HG03442 (cell line): ENCODE measurements around the gene PPP1R1B.

Experiments used
- ATAC-seq: cut with Tn5 transposase; IDR thresholded peaks from one replicate; pipeline ENCODE4 v1.9.1; 2021; ENCODE audit warnings: mild to moderate bottlenecking, moderate library complexity; ENCODE audit not compliant: unreplicated experiment

Gene PPP1R1B

DNA sequence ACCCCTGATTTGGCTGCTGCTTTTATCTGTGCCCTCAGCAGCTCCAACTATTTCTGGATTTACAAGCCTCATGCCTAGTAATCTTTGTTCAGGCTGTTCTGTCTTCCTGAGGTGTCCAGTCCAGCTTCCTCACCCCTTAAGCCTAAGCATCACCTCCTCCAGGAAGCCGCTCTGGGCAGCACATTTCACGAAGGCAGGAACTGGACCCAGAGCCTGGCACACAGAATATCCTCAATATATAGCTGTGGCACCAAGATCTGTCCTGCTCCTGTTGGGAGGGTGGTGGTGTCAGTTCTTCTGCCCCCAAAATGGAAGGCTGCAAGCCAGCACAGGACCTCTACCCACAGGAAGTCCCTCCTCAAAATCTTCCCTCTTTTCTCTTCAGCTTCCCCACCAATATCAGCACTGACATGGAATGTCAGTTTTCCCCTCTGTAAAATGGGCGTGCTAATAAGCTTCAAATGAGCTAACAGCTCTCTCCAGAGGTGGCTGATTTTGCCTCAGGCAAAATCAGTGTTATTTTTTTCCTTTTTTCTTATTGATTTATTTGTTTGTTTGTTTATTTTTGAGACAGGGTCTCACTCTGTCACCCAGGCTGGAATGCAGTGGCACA lies 12.1 kb upstream of the PPP1R1B start:
- no peak for ATAC-seq

DNA sequence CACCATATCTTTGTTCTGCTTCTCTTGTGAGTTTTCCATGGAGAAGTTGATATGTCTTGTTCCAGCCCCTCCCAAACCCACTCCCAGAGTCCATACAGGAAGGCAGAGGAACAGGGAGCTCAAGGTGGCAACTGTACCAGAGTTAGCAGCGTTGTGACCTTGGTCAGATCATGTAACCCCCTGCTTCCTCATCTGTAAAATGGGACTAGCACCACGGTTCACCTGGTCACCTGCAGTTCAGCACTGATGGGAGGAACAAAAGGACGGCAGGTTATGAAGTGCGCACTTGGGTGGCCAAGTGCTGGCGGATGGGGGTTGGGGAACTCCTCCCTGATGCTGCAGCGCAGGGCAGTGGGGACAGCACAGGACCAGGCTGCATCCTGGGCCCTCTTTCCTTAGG lies 11.3 kb upstream of the PPP1R1B start:
- ATAC-seq: no peak

DNA sequence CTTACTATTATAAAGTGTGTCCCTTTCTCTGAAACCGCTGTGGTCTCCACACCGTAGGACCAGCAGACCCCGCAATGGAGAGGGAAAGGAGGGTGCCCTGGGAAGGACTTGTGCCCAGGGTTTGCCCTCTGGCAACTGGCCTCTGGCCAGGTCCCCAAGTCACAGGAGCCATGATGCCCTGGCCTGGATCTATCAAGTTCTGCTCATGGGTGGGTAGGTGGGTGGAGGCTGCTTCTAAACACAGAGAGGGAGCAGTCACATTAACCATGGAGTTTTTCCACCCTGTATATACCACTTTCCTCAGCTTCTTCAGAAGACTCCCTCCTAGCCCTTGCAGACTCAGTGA lies 9.7 kb upstream of the PPP1R1B start:
- ATAC-seq: no peak

DNA sequence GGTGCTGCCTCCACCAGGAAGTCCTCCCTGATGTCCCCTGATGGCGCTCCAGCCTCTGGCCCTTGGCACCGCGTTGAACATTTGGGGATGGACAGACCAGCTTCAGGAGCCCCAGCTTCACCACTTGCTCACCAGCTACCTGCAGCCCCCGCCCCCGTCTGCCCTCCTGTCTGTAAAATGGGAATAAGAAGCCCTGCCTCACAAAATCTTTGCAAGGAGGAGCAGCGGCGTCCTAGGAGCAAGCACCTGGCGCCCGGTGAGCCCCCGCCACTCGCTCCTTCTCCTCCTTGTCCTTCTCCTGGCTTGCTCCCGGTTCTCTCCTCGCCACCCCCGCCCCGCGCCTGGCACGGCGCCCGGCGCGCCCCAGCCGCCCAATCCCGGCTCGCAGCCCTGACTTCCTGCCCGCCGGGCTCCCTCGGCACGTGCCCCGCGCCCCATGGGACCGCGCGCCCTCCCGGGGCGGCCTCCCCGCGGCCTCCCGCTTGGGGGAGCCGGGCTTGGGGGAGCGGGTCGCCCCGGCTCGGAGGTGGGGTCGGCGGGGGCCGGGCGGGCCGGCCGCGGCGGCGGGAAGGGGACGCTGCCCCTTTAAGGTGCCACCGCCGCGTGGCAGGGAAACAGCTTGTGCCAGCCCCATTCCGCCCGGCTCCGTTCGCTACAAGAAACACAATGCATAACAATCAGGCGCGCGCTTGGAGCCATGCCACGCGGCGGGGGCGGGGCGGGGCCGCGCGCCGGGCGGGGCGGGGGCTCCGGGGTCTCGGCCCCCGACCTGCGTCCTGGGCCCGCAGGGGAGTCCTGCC lies 9.1 kb upstream of the PPP1R1B start:
- no peak for ATAC-seq

GRCh38 chr17:39618246-39618913 lies 8.4 kb upstream of the PPP1R1B start:
- ATAC-seq: no peak

DNA sequence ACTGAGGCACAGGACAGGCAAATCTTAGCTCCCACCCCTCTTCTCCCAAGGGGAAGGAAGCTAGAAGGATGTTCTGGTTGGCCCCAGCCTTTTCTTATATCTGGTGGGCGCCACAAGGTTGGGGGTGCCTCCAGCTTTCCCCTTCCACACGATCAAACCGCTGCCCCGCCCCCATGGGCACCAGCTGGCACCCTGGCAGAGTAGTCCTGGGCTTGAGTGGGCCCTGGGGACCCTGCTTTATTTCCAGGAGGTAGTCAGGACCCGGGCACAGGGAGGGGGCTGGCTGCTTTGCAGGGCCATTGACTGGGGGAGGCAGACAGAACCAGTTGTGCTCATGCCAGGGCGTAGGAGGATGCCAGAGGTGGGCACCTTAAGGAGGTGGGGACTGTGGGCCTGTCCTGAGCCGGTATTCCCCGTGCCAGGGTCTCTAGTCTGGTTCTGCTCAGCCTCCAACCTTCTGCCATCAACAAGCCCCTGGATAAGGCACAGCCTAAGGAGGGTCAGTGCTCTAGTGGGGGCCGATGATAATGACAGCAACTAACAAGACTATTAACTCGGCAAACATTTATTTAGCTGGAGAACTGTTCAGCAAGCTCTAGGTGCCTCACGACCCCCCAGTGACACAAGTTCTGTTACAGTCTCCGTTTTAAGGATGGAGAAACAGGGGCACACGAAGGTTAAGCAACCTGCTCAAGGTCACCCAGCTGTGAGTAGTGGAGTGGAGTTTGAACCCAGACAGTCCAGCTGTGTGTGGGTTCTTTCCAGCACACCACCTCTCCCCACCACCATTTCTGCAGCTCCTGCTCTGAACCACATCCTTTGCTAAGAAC lies 7.6 kb upstream of the PPP1R1B start:
- no peak for ATAC-seq

- ATAC-seq: no peak
Measured at GRCh38 chr17:39619786-39620101, 7.0 kb upstream of the PPP1R1B start.

DNA sequence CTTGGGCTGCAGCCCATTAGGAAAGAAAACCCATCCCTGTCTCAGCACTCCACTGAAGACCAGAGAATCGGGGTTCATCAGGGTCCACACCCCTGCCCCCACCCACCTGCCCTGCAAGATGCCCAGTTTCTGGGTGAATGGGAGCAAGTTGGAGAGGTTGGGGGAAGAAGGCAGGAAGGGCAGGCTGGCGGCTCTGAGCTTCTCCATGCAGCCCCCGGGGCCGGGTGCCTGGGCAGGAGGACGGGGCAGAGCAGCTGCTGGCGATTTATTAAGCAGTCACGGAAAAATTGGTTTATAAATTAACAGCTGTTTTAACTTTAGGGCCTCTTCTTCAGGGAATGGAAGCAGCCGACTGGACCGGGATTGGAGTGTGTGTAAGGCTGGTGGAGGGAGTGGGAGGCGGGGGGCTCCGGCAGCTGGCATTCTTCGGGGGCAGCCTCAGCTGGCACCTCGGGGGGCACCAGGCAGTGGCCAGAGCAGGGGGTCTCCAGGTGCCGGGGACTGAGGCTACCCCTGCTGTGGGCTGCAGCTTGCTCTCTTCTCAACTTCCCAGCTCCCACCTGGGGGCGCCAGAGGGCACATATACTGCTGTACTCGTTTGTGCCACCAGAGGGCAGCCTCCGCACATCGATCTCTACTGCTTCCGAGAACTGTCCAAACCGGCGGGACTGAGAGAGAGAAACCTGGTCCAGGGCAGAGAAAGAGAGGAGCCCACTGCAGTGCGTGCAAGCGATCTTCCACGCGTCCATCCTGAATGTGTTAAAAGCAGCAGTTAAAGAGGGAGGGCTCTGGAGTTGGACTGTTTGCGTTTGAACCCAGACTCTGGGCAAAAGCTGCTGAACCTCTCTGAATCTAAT lies 5.0 kb upstream of the PPP1R1B start:
- ATAC-seq: peak; percentile 55

GRCh38 chr17:39622380-39623006 lies 4.3 kb upstream of the PPP1R1B start:
- peak; percentile 22 for ATAC-seq

- no peak for ATAC-seq
Measured at GRCh38 chr17:39623356-39623950, 3.3 kb upstream of the PPP1R1B start.

DNA sequence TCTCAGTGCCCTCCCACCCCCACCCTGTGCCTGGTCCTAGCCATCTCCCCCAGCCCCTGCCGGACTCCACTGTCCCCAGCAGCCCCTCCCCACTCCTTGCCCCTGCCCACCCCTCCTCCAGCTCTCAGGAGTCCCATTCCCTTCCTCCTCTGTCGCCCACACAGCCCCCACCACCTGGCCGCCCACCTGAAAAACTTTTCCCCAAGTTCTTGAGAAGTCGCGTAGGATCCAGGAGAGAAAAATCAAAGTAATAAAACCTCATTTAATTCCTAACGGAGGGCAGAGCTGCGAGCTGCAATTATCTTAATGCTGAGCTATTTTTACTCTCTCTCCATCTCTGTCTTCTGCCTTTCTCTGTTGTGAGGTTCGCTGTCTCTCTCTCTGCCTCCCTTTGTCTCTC lies 2.4 kb upstream of the PPP1R1B start:
- ATAC-seq: no peak

GRCh38 chr17:39625198-39625785 lies 1.5 kb upstream of the PPP1R1B start:
- no peak for ATAC-seq

GRCh38 chr17:39627047-39627711 lies 427 bp downstream of the PPP1R1B start:
- ATAC-seq: no peak

DNA sequence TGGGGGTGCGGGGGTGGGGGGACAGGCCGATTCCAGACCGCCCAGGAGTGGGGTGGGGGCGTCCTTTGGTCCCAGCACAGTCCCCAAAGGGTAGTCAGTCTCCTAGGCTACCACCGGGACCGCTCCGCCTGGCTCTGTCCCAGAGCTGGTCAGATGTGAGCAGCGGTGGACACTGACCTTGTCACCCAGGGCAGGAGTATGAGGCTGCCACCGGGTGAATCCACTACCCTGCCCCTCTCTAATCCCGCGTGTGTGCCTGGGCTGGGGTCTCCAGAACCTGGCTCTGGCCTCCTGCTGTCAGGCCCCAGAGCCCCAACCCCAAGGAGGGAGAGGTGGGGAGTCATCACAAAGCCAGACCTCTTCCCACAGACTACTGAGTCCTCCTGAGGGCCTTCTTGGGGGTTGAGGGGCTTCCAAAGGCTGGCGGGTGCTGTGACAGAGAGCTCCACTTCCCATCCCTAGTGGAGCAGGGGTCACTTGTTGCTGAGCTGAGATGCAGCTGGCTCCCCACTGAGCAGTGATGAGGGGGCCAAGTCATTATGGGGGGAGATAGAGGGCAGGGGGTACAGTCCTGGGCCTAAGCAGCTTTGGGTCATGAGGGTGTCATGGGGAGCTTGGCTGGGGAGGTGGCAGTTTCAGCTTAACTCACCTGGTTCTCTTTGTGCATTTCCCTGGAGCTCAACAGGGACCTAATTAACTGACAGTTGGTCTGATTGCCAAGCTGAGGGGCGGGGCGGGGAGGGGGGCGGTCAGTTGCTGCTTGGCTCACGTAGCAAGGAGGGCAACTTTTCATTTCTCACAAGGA lies 1.2 kb downstream of the PPP1R1B start:
- ATAC-seq: no peak

- no peak for ATAC-seq
Measured at GRCh38 chr17:39628655-39629493, 2.1 kb downstream of the PPP1R1B start.

DNA sequence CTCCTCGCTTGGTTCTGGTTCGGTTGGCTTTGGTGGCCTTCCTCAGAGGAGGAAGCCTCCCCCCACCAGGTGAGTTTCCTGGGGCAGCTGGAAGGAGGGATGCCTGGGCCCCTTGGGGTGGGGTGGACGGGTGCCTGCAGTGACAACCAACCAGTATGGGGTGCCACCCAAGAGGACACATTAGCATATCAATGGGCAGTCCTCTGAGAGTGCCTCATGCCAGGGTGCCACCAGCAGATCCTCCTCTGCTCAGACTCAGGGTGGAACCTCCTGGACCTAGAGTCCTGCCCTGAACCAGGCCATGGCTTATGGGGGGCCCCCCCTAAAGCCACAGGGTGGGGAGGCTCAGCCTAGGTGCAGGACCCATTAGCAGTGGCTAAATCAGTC lies 2.7 kb downstream of the PPP1R1B start:
- ATAC-seq: no peak

DNA sequence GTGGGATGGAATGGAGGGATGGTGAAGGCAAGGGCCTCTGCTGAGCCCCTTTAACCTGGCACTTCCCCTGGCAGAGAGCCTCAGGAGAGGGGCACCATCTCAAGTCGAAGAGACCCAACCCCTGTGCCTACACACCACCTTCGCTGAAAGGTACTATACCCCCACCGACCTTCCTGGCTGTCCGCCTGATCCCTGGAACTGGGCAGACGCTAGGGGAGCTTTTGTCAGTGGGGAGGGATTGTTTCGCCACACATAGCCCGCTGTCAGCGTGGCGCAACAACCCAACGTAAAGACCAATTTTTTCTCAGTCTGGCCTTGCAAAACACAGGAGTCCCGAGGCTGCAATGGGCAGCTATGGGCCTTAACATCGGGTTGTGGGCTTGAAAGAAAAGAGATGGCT lies 3.1 kb downstream of the PPP1R1B start:
- ATAC-seq: no peak
